NCI-H2029 (cell line): ENCODE results near the gene SS18L1.
"Not testable (repeated sequence)": the region's sequence is repeated elsewhere in the genome, so short reads cannot be mapped to it uniquely, and the experiment has no call there.

ENCODE experiments used
- DNase-seq: peaks from one replicate; lab custom pipeline; 2025; lab: John Stamatoyannopoulos, UW

The SS18L1 gene, protein sequence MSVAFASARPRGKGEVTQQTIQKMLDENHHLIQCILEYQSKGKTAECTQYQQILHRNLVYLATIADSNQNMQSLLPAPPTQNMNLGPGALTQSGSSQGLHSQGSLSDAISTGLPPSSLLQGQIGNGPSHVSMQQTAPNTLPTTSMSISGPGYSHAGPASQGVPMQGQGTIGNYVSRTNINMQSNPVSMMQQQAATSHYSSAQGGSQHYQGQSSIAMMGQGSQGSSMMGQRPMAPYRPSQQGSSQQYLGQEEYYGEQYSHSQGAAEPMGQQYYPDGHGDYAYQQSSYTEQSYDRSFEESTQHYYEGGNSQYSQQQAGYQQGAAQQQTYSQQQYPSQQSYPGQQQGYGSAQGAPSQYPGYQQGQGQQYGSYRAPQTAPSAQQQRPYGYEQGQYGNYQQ

GRCh38 chr20:62143081-62143956 lies at the start of gene SS18L1, which contains the start of gene PSMA7:
Gene SS18L1, plus strand, starts transcription at chr20:62143769. Its CDS starts 52 bp downstream, at chr20:62143821.
Gene PSMA7, minus strand, starts transcription at chr20:62143394. Its CDS starts 91 bp downstream, at chr20:62143303.
- peak; percentile 79 for DNase-seq

DNA sequence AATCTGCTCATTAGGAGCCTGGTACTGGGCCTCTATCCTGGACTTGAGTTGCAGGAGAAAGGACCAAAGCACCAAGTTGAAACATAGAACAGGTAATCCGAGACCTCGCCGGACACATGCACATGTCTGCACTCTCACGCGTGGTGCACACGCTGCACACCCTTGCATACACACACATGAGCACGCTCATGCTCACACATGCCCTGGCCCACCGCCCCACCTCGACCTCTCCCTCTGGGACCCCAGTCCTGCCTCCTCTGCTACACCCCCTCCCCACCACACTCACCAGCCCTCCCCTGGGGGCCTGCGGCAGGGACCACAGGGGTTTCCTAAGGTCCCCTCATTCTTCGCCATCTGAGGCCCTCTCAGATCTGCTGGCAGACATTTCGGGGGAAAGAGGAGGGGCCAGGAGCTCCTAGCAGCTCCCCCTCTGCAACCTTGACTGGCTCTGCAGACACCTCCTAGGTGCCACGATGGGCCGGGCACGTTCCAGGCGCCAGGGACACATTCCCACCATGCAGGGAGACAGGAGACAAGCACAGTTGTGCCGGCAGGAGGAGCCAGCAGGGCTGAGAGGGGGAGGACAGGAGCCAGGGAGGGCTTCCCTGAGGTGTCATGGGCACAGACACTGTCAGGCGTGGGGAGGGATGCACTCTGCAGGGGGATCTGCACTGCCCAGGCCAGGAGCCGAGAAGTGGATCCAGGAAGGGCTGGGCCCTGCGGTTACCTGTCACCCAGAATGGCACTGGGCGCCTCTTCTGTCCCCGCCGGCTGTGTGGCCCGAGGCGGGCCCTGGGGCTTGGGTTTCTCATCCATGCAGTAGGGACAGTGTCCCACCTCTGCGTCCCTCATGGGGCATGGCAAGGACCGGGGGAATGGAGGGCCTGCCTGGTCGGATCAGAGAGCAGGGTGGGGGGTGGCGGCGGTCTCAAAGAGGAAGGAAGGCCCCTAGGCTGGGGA lies 46.9 kb upstream of the SS18L1 start:
- no peak for DNase-seq

GRCh38 chr20:62097881-62098407 lies 45.6 kb upstream of the SS18L1 start:
- no peak for DNase-seq

DNA sequence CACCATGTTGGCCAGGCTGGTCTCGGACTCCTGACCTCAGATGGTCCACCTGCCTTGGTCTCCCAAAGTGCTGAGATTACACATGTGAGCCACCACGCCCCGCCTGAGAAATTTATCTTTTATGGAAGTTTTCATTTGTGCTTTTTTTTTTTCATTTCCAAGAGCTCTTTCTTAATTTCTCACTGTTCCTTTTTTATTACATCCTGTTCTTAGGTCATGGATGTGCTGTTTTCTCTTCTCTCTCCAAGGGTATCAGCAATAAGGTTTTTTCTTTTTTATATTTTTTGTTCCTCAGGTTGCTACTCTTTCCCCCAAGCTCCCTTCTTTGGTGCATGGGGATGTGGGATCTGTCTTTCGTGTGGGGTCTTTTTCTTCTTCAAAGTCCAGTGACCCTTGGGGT lies 42.5 kb upstream of the SS18L1 start:
- no peak for DNase-seq

DNA sequence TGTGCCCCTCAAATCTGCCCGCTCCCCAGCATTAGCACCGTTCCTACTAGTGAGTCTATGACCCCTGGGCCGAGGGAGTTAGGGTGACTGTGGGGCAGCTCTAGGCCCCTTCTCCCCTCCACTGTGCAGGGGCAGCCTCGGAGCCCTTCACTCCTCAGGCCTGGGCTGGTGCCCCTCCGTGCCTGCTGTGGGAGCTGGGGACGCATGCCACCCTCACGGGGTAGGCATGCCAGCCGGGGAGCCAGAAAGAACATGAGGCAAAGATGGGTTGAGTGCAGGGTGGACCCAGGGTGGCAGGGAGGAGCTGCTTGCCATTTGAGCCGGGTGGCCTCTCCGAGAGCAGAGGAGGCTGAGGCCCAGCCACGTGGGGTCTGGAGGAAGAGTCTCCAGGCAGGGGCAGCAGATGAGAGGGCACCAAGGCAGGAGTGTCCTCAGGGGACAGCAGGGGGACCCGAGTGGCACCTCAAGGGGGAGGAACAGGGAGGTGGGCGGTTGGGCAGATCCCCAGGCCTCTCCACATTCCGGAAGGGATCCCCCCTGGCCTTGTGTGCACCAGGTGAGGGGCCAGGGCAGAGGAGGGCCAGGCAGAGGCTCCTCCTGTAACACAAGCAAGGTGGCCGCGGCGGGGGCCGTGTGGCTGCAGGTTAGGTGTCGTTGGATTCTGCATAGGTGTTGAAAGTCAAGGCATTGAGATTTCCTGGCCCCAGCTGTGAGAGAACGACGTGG lies 39.9 kb upstream of the SS18L1 start:
- DNase-seq, result no peak

DNA sequence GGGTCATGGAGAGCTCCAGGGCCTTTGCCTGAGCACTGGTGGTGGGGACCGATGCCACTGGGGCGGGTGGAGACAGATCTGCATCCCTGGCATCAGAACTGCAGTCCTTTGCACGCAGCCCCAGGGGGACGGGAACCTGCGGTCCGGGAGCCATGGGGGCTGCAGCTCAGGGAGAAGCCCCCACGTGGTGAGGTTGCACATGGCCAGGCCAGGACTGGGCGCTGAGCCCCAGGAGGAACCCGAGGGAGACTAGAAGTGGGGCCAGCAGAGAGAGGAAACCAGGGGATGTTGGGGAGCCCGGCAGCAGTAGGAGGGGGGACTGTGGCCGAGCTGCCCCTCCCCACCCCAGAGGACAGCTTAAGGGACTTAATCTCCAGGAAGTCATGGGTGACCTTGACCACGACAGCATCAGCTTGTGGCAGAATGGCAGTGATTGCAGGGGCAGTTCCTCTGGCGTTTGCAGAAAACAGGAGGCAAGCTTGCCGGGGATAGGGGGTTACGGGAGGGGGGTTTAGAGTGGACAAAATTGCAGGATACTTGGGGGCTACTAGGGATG lies 39.3 kb upstream of the SS18L1 start:
- no peak for DNase-seq

DNA sequence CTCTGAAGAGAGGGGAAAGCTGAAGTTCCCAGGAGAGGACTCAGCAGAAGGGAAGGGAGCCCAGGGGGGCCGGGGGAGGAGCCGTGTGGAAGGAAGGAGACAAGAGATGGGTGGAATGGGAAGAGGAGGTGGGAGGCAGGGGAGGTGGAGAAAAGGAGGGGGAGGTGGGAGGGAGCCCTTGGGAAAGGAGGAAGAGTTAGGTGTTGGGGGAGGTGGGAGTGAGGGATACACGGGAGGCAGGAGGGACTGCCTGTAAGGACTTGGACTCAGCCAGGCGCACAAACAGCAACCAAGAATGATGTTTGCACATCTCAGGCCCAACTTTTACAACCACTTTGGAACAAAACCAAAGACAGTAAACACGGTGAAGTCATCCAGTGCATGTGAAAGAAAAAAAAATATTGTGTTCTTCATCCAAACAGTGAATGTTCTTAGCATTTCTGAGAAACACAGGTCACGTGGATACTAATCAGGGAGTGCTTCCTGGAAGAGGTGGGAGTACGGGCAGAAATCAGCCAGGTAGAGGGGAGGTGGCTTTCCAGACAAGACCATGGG lies 38.7 kb upstream of the SS18L1 start:
- no peak for DNase-seq

- DNase-seq, result no peak
Measured at GRCh38 chr20:62105592-62105991, 38.0 kb upstream of the SS18L1 start.

GRCh38 chr20:62111148-62111547 lies 32.4 kb upstream of the SS18L1 start:
- no peak for DNase-seq

DNA sequence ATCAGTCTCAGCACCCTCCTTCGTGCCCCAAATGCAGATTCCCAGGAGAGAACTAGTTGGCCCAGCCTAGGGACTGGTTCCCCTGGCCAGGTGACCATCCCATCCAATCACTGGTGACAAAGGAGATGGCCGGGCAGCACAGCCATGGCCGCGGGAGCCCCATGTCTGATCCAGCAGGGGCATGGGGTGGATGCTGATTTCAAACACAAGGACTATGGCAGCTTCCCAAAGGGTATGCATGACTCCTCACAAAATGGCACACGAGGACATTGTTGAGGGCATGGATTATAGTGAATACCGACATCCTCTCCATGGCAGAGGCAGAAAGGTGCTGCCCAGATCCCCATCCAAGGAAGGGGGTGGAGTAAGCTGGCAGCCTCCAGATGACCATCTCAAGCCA lies 31.2 kb upstream of the SS18L1 start:
- no peak for DNase-seq

GRCh38 chr20:62114894-62115293 lies 28.7 kb upstream of the SS18L1 start:
- DNase-seq, result no peak

DNA sequence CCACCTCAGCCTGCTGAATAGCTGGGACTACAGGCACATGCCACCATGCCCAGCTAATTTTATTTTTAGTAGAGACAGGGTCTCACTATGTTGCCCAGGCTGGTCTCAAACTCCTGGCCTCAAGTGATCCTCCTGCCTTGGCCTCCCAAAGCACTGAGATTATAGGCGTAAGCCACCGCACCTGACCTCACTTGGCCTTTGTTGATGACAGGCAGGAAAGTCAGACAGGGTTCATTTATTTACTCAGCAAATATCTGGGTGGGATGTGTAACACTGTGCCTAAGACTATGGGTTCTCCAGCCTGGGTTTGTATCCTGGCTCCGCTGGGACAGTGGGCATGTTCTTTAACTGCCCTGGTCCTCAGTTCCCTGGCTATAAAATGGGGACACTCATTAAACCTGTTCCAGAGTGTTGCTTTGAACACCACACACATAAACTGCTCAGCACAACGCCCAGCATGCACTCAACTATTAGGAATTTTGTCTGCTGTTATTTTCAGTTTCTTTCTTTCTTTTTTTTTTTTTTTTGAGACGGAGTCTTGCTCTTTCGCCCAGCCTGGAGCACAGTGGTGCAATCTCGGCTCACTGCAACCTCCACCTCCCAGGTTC lies 27.7 kb upstream of the SS18L1 start:
- not testable (repeated sequence) for DNase-seq

- no peak for DNase-seq
Measured at GRCh38 chr20:62116558-62117361, 26.8 kb upstream of the SS18L1 start.

- DNase-seq, result peak; percentile 72
Measured at GRCh38 chr20:62117362-62117646, 26.3 kb upstream of the SS18L1 start.

- DNase-seq, result no peak
Measured at GRCh38 chr20:62117658-62118057, 25.9 kb upstream of the SS18L1 start.

GRCh38 chr20:62118113-62119043 lies 25.2 kb upstream of the SS18L1 start:
- DNase-seq, result no peak

DNA sequence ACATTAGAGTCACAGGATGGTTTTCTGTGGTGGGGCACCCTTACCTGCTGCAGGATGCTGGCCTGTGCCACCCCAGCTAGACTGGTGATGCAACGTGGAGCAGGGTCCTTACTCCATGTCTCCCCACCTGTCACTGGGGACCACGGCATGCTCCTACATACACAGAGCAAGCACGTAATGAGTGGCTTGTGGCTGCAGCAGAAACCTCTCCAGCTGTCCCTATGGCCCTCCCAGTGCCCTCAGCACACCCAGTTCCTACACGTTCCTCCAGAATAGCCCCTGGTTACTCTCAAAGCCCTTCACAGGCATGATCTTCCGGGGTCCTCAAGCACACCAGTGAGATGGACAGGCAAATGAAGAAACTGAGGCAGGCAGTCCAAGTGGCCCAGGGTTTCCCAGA lies 24.5 kb upstream of the SS18L1 start:
- DNase-seq, result no peak
